Measurements from ENCODE around the gene SLC25A51. TPM values are rescaled to one million over a fixed set of nuclear protein-coding genes. Genes with fewer than 3 reads are reported as not detected.

SLC25A51 gene
- total RNA-seq, 2 donors from 2014 or later, result 19.4 to 22.7 TPM

DNA sequence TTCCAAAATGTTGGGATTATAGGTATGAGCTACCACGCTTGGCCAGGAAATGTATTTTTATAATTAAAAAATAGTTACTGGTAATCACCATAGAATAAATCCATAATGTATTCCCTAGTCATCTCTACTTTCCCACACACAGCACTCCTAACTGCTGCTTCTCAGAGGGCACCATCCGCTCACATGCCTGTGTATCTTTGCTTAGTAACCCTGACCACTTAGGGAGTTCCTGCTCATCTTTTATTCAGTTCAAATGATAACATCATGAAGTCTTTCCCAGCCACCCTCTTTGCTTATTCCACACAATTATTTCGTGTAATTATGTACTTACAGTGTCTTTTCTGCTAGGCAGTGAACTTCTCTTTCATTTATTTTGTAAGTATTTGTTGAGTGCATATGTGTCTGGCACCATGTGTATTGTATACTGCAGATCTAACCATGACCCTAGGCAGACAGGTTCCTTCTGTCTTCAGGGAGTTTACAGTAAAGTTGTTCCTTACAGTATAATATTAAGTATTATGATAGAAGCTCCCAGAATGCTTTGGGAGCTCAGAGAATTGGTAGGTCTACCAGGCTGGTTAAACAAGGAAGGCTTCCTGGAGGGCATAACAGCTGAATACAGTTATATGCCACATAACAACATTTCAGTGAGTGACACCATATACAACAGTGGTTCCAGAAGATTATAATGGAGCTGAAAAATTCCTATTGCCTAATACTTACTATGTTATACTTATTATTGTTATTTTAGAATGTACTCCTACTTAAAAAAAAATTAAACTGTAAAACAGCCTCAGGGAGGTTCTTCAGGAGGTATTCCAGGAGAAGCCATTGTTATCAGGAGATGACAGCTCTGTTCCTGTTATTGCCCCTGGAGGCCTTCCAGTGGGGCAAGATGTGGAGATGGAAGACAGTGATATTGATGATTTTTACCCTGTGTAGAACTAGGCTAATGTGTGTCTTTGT is 64.1 kb downstream of the SLC25A51 start:
- TF ChIP-seq CTCF (IDR thresholded peaks at IDR 0.05), result no peak
- Histone ChIP-seq H3K36me3 (no peaks in the 10 kb centered on the region), H3K4me3 (no peak overlapping the region), H3K9ac (ENCODE audit: low read depth in 2 of 2, low read length in 2 of 2) (no peak overlapping the region), H3K27ac (no peak overlapping the region), H3K9me3 (no peaks in the 10 kb centered on the region), H3K27me3 (no peaks in the 10 kb centered on the region), H3K4me1 (no peaks in the 10 kb centered on the region)
- DNase-seq, result no peak
- intact Hi-C loops (cut with DNase I), result no loop called here

Other genes with a start within 250 kb of the SLC25A51 start
- gene TRMT10B, start 150.3 kb downstream of the SLC25A51 start, total RNA-seq, result 10 to 100 TPM in 1 of 2 donors, 1 to 10 TPM in 1; 8.3 to 11.9 TPM
- gene EXOSC3, start 119.1 kb downstream of the SLC25A51 start, total RNA-seq, result 10 to 100 TPM; 27.4 to 51.1 TPM
- 10 to 100 TPM; 25.4 to 32.7 TPM for gene DCAF10, start 103.3 kb downstream of the SLC25A51 start, total RNA-seq
- gene SHB, start 165.1 kb upstream of the SLC25A51 start, total RNA-seq, result 10 to 100 TPM; 17.4 to 24.0 TPM

All from colonic mucosa (tissue), 4 donors.